ENCODE data around the gene TIMD4.
"Not testable (repeated sequence)": the region's sequence is repeated elsewhere in the genome, so short reads cannot be mapped to it uniquely, and the experiment has no call there.

Gene TIMD4

DNA sequence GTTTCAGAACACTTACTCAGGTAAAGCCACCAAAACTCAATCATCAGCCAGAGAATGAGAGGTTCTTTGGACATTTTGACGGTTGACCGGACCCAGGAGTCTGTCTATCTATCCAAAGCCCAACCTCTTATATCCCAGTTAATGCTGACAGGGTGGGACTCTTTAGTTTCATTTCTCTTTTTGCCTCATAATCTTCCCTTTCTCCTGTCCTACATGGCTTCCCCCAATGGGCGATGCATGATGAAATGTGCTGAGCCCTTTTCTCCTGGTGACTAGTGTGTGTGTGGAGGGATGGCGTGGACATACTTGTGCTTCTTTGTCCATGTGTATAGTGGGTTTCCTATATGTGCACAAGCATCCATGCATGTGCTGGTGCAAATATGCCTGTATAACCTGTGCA lies at the start of gene TIMD4:
Gene TIMD4, minus strand, starts transcription at position 102 of the 400 bp plus-strand sequence. Its CDS starts 28 bp downstream, at position 74.
- no peak for DNase-seq

DNA sequence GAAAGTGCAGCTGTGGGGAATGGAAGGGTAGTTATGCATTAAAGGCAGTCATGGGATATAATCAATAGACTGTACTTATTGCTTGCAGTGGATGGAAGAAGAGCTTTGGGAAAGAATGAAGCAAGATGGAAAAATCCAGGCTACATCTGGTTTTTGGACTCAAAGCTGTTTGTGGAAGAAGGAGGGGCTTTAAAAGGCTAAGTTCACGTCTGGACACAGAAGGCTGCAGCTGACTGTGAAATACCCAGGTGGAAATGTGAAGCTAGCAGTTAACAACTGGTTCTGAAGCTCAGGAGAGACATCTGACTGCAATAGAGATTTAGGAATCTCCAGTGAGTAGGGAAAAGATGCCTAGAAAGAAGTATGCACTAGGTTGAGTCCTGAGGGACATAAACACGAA lies 43.2 kb upstream of the TIMD4 start:
- no peak for DNase-seq

DNA sequence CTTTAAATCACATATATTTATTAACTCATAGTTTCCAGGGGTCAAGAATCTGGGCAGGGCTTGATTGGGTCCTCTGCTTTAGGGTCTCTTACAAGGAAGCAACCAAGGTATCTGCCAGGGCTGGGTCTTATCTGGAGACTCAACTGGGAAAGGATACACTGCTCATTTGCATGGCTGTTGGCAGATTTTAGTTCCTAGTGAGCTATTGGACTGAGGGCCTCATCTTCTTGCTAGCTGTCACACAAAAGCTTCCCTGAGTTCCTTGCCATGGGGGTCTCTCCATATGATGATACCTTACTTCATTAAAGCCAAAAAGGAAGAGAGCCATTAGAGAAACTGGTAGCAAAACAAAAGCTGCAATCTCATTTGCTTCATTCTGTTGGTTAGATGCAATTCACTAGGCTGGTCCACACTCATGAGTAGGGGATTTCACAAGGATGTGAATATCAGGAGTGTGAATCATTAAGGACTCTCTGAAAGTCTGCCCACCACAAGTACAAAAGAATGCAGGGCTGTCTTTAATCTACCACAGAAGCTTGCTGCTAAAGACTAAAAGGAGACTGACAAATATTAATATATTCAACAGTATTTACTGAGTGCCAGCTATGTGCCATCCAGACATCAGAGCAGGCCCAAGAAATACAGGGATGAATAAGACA lies 42.0 kb upstream of the TIMD4 start:
- no peak for DNase-seq

DNA sequence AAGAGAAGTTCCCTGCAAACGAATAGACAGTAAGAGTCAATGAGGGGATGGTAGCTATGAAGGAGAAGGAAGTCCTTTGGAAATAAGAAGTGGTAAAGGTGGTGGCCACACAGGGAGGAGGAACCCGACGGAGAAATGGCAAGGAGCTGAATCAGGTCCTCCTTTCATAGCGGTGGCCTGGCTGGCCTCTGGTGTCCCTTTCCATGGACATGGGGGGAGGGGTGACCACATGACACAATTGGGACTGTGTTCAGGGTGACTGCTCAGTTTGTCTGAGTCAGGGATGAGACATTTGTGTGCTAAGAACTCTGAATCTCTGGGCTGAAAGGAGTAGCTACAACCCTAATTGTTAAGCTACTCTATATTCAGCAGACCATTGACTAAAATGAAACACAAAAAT lies 28.7 kb upstream of the TIMD4 start:
- no peak for DNase-seq

DNA sequence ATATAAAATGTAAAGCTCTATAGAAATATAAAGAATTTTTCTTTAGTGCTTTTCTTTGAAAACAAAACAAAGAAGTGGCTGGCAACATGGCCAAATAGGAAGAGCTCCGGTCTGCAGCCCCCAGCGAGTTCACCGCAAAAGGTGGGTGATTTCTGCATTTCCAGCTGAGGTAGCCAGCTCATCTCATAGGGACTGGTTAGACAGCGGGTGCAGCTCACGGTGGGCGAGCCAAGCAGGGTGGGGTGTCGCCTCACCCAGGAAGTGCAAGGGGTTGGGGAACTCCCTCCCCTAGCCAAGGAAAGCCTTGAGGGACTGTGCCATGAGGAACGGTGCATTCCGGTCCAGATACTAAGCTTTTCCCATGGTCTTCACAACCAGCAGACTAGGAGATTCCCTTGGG lies 21.0 kb upstream of the TIMD4 start:
- no peak for DNase-seq

DNA sequence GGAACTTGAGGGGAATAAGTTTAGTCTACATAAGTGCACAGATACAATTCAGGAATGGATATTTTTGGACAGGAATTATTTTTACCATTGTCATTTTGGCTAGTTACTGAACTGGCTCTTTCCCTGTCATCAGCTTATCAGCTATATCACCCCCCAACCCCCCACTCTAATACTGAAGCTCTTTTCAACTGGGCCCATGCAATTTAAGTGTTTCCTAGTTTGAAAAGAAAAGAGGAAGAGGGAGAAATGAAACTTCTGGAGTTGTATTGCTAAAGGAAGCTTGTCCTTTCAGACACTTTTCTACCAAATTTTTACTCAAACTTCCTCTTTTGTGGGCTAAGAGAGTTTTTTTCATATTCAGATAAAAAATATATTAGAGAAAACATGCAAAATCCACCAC lies 18.5 kb upstream of the TIMD4 start:
- DNase-seq = no peak

DNA sequence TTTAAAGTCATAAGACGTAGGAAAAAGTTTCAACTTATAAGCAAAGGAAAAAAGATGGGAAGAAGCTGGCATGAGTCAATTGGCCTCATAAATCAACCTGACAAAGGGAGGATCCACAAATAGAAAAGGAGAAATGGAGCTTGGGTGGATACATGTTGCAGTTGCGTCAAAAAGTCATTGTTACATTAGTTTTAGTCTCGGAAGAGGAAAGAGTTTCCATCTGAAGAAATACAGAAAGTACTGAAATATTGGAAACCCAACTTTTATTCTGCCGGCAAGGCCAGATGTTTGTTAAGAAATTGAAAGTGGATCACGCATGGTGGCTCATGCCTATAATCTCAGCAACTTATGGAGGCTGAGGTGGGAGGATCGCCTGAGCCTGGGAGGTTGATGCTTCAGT lies 11.3 kb upstream of the TIMD4 start:
- no peak for DNase-seq

DNA sequence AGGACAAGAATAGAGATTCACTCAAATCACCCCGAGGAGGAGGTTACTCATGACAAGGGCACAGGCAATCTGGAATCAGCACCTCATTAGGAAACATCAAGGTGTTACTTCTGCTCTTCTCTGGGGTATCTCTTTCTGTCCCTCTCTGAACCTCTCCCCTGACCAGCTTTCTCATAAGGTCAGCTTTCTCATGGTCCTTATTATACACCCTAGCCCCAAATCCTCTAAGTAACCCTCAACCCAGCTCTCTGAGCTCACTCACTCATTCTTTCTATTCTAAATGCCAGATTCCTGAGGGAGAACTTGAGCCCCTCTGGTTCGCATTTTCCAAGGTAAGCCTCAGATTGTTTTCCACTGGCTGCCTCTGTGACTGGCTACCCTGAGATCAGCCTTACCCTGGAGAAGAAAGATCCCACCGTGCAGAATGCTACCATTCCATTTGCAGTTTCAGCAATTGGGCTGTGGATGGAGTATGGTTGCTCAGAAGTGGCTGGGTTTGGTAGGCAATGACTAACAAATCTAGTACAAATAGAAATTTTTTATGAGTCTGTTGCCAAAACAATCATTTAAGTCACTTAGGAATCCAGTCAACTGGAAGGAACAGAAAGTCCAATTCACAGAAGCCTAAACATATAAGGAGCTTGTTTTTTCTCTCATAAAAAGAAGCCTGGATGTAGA lies 9.0 kb upstream of the TIMD4 start:
- DNase-seq = no peak

DNA sequence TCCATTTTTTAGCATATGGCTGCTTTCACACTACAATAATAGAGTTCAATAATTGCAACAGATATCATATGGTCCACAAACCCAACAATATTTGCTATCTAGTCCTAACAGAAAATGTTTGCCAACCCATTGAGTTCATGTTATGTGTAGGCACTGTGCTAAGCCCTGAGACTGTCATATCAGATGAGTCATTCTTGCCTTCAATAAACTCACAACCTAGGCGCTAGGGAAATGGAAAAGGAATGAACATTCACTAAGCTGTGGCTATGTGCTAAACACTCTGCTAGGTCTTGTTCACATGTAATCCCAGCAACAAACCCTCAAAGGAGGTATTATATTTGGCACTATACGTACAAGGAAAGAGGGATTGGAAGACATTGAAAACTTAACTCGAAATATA lies 8.4 kb upstream of the TIMD4 start:
- no peak for DNase-seq

DNA sequence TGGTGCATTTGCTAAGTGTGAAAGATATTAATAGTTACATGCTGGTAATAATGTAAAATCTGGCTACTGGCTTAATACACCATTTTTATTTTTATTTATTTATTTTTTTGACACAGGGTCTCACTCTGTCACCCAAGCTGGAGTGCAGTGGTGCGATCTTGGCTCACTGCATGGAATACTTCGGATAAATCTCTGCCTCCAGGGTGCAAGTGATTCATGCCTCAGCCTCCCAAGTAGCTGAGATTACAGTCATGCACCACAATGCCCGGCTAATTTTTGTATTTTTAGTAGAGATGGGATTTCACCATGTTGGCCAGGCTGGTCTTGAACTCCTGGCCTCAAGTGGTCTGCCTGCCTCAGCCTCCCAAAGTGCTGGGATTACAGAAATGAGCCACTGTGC lies 4.4 kb upstream of the TIMD4 start:
- not testable (repeated sequence) for DNase-seq

DNA sequence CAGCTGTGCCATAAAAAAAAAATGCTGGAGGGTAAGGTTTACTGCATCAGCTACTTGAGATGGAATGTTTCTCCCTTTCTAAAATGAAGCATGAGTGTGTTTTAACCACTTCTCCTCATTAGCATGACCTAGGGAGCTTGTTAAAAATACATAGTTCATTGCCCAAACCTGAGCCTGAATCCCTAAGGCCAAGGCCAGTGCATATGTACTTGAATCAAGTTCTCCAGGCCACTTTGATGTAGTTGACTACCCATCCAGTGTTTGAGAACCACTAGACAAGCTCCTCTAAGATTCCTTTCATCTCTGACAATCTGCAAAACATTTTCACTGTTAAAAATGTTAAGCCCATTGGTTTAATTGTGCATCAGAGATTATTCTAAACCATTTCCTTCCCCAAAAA lies 6.7 kb downstream of the TIMD4 start:
- no peak for DNase-seq

DNA sequence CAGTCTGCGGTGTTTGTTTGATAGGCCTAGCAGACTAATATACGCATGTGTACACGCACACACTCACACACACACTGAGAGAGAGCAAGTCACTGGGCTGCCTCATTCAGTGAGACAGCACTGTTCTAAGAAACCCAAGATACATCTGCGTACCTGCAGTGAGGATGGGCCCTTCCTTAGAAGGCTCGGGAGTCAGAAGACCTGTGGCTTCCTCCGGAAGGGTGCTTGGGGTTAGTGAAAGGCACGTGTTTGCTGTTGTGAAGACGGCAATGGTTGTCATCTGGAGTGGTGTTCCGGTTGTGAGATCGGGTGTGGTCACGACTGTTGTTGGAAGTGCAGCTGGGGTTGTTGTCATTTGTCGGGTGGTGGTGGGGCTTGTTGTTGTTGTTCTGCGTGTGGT lies 11.7 kb downstream of the TIMD4 start:
- no peak for DNase-seq

DNA sequence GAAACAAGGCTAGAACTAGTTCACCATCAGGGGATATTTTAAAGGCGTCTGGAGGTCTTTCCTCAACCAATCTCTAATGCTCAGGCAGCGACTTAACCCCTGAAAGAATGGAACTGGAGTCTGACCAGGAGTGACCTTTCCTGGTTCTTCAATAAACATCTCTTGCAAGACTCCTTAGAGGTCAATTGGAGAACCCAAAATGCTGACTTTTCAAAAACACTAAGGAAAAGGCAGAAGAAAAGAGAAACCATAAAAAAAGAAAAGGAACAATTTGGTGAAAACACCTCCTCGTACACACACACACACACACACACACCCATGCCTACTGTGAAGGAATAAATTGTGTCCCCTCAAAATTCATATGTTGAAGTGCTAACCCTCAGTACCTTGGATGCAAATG lies 12.3 kb downstream of the TIMD4 start:
- DNase-seq = no peak

DNA sequence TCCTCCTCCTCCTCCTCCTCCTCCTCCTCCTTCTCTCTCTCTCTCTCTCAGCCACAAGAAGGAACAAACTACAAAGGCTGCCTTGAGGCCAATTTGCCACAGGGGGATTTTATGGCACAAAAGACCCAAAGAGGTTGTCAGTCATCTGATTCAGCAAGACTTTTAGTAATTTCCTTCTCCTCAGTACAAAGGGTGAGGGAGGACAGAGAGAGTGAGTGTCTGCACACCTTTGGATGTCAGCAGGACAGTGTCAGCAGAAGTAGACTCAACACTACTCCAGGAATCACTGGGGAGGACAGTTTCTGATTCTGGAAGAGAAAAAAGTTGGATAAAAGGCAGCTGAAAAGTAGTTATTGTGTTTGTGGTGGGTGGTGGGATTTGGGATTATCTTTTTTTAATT lies 13.6 kb downstream of the TIMD4 start:
- DNase-seq = no peak

DNA sequence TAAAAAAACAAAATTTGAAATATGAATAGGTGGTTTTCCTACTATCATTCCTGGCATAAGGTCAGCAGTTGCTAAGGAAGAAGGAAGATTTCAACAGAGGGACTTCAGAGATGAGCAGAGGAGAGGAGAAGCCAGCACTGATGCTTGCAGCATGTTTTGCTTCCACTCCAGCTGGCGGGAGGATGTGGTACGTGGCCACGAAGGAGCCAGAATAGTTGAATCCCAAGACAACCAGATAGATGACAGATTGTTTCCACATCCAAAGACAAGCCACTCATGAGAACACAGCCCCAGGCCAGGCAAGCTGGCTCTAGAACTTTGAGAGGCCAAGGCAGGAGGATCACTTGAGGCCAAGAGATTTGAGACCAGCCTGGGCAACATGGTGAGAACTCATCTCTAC lies 15.1 kb downstream of the TIMD4 start:
- no peak for DNase-seq

DNA sequence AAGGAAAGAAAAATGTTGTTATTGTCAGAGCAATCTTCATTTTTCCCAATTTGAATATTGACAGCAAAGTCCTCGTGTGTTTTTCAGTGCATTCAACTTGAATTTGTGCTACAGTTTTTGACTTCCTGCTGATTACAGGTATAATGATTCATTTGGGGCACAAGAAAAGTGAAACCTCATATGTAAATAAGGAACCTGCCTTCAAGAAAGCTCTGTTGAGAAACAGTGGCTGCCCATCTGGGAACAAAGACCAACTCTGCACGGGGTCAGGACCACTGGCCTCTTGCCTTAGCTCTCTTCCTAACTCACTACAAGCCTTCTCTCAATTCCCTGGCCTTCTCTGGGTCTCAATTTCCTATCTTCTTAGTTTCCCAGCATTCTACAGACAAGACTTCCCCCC lies 21.0 kb downstream of the TIMD4 start:
- no peak for DNase-seq

DNA sequence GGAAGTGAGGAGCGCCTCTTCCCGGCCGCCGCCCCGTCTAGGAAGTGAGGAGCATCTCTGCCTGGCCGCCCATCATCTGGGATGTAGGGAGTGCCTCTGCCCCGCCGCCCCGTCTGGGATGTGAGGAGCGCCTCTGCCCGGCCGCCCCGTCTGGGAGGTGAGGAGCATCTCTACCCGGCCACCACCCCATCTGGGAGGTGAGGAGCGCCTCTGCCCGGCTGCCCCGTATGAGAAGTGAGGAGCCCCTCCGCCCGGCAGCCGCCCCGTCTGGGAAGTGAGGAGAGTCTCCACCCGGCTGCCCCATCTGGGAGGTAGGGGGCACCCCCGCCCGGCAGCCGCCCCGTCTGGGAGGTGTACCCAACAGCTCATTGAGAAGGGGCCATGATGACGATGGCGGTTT lies 22.6 kb downstream of the TIMD4 start:
- not testable (repeated sequence) for DNase-seq

DNA sequence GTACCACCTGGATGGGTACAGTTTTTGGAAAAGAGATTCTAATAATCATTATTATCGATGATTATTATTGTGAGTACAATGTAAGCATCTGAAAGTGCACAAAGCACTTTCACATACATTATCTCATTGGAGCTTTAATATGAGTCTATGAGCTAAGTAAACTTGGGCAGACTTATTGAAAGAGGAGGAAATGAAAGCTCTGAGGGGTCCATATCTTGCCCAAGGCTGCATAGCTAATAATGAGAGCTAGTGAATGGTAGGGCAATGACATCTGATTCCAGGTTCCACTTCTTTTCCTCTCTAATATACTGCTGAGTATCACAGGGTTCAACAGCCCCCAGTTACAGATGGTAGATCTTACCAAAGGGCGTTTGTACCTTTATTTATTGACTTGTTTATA lies 26.1 kb downstream of the TIMD4 start:
- no peak for DNase-seq

DNA sequence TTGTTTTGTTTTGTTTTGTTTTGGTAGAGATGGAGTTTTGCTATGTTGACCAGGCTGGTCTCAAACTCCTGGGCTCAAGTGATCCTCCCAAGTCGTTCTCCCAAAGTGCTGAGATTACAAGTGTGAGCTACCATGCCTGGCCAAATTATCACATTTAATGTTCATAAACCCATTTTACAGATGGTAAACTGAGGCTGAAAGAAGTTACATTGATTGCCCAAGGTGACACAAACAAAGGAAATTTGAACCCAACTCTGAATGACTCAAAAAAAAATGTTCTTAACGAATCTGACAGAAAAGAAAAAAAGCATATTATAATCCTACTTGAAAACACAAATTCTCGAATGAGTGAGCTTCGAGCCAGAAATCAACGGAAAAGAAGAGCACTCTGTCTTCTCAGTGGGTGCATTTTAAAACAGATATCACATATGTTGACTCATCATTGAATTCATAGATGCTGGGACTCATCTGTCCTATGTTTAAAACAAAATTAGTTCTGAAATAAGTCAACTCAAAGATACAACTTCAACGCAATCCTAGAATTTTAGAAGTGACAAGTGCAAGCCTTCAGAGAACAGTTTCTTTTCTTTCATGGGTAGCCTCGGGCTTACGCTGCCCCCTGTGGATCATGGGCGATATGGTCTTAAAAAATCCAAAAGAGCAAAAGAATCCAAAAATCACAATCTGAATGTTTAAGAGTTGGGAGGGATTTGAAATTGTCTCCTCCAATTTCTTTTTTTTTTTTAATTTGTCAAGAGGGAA lies 28.4 kb downstream of the TIMD4 start:
- peak; percentile 31 to 37 for DNase-seq

DNA sequence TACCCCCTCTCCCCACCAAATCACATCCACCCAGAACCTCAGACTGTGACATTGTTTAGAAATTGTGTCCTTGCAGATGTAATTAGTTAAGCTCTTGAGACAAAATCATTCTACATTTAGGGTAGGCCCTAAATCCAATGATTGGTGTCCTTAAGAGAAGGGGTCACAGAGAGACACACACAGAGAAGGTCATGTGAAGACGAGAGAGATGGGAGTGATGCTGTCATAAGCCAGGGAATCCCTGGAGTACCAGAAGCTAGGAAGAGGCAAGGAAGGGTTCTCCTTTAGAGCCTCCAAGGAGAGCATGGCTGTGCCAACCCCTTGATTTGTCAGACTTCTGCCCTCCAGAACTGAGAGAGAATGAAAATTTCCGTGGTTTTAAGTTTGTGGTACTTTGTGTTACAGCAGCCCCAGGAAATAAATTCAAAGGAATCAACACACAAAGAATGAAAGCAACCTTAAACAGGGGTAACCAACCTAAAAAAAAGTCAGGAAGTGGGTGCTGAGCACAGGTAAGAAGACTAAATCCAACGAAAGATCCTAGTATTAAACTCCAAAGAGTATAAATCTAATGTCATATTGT lies 33.6 kb downstream of the TIMD4 start:
- DNase-seq = no peak

DNA sequence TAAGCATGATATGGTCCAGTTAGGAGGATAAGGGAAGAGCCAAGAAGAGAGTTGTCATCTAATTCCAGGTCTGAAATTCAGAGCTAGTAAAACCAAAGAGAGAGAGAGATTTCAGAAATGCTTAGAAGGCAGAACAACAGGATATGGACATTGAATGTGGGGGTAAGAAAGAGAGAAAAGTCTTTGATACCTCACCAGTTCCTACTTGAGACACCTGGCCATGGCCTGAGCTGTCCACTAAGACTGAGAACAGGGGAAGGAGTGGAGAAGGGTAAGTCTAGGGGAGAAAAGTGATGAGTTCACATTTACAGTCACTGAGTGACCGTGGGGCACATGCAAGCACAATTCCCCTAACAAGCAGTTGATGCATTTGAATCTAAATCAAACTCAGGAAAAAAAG lies 35.5 kb downstream of the TIMD4 start:
- DNase-seq = no peak

DNA sequence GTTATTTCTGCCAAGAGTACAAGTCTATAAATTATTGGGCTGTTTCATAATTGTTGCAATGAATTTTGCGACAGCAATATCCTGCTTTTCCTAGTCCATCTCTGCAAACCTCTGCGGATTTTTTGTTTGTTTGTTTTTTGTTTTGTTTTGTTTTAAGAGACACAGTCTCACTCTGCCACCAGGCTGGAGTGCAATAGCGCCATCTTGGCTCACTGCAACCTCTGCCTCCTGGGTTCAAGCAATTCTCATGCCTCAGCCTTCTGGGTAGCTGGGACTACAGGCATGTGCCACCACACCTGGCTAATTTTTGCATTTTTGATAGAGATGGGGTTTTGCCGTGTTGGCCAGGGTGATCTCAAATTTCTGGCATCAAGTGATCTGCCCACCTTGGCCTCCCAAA lies 37.3 kb downstream of the TIMD4 start:
- not testable (repeated sequence) for DNase-seq

DNA sequence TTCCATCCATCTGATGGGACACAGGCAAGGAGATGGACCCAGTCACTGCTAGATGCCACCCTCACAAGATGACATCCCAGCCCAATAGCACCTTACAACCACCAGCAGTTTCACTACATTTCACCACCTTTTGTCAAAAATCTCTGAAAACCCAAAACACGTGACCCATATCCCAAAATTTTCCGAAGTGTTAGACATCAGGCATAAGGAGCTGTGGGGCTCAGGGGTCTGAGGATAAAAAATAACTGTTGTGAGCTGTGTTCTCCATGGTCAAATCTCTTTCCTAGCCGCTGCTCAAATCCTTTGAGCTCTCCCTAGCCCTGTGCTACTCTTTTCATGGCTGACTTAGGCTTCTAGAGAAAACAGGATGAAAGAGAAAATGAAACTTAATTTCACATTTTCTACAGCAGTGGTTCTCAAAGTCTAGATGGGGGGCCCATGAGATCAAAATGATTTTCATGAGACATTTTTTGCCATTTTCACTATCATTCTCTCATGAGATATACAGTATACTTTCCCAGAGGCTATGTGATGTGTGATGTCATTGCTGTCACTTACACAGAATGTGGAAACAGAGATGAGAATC lies 40.7 kb downstream of the TIMD4 start:
- no peak for DNase-seq

Measured in NCI-H2081 (cell line).